H1 (cell line): Measurements from ENCODE around the gene MFAP4. TPM values are rescaled to one million over a fixed set of nuclear protein-coding genes. Genes with fewer than 3 reads are reported as not detected.
A peak's percentile ranks its signal among the peaks of the same experiment; 100 is the strongest.

ENCODE experiments used
- CTCF ChIA-PET: fragments of 300-600 bp; sonication (Branson Sonifier 250); formaldehyde crosslinking; loops from one replicate; lab custom pipeline; 2021; ENCODE audit not compliant: partially characterized antibody; lab: Charles Lee
- POLR2A ChIA-PET: fragments of 300-600 bp; sonication (Branson Sonifier 250); formaldehyde crosslinking; loops from one replicate; lab custom pipeline; 2021; ENCODE audit warnings: inconsistent platforms; ENCODE audit not compliant: partially characterized antibody; lab: Charles Lee
- DNase-seq, 2 experiments: peaks; one replicate each; pipeline versions ENCODE4 v3.0.0 to v3.0.0-alpha.2; 2010 to 2022; ENCODE audit warnings: low spot score in 2 of 2, low read depth in 1 of 2, mixed read lengths in 1 of 2
- FAIRE-seq: peaks from 2 replicates; lab custom pipeline; 2011; peaks lifted over from hg19 to GRCh38; lab: Jason Lieb, UNC
- H2AFZ ChIP-seq: 2 replicates; pipeline ENCODE4 v1.8.1; 2012; ENCODE audit warnings: low read length, inconsistent platforms
- H2AK5ac ChIP-seq: 2 replicates; pipeline ENCODE4 v1.6.1; 2013; ENCODE audit warnings: low read depth, low read length
- H2BK120ac ChIP-seq: replicated peaks from 2 replicates; pipeline ENCODE3; 2013; ENCODE audit warnings: low read depth, low read length, inconsistent platforms
- H2BK12ac ChIP-seq: 2 replicates; pipeline ENCODE4 v1.6.1; 2013; ENCODE audit warnings: low read depth, low read length
- H2BK15ac ChIP-seq: 2 replicates; pipeline ENCODE4 v1.6.1; 2013; ENCODE audit warnings: low read length
- H2BK20ac ChIP-seq: 2 replicates; pipeline ENCODE4 v1.6.1; 2013; ENCODE audit warnings: low read length
- H2BK5ac ChIP-seq: 2 replicates; pipeline ENCODE4 v1.6.1; 2013; ENCODE audit warnings: low read depth, low read length
- H3K14ac ChIP-seq: 2 replicates; pipeline ENCODE4 v1.6.1; 2013; ENCODE audit warnings: inconsistent platforms; ENCODE audit not compliant: insufficient read length
- H3K18ac ChIP-seq: 2 replicates; pipeline ENCODE4 v1.6.1; 2013; ENCODE audit warnings: low read length; ENCODE audit errors: extremely low read depth
- H3K23ac ChIP-seq: 2 replicates; pipeline ENCODE4 v1.6.1; 2013; ENCODE audit warnings: inconsistent platforms; ENCODE audit not compliant: insufficient read length
- H3K23me2 ChIP-seq: 2 replicates; pipeline ENCODE4 v1.6.1; 2013; ENCODE audit warnings: low read depth, low read length
- H3K27ac ChIP-seq: 2 replicates; pipeline ENCODE4 v1.6.1; 2011; ENCODE audit warnings: low read depth, low read length, inconsistent platforms
- H3K27me3 ChIP-seq, 4 experiments: replicated peaks in 1 of 4; 1 replicate in 1 of 4; 2 replicates in 3 of 4; pipeline versions ENCODE4 v1.6.1 to v1.8.1; 2011 to 2013; ENCODE audit warnings: low read length in 3 of 4, mild to moderate bottlenecking in 3 of 4, inconsistent platforms in 2 of 4, mixed read lengths in 2 of 4, moderate library complexity in 1 of 4; ENCODE audit not compliant: control insufficient read depth in 3 of 4, insufficient read depth in 3 of 4; ENCODE audit errors: extremely low read depth in 1 of 4
- H3K36me3 ChIP-seq, 4 experiments: 2 replicates each; pipeline versions ENCODE4 v1.6.1 to v1.8.1; 2011 to 2013; ENCODE audit warnings: mild to moderate bottlenecking in 4 of 4, low read length in 3 of 4, moderate library complexity in 2 of 4, control low read depth in 1 of 4, inconsistent platforms in 1 of 4; ENCODE audit not compliant: insufficient read depth in 4 of 4, control insufficient read depth in 2 of 4
- H3K4ac ChIP-seq: replicated peaks from 2 replicates; pipeline ENCODE3; 2013; ENCODE audit warnings: low read length, low read depth, mixed read lengths, inconsistent platforms; ENCODE audit not compliant: insufficient read length
- H3K4me1 ChIP-seq, 4 experiments: replicated peaks in 1 of 4; 1 replicate in 1 of 4; 2 replicates in 3 of 4; pipeline versions ENCODE4 v1.6.1 to v1.8.1; 2011 to 2013; ENCODE audit warnings: low read length in 3 of 4, inconsistent platforms in 2 of 4, mixed read lengths in 1 of 4; ENCODE audit not compliant: insufficient read depth in 4 of 4, control insufficient read depth in 3 of 4
- H3K4me2 ChIP-seq, 2 experiments: 2 replicates each; pipeline versions ENCODE4 v1.6.1 to v1.8.1; 2011 to 2013; ENCODE audit warnings: low read depth in 2 of 2, low read length in 2 of 2, control low read depth in 1 of 2, inconsistent platforms in 1 of 2, mild to moderate bottlenecking in 1 of 2; ENCODE audit not compliant: insufficient read depth in 1 of 2
- H3K4me3 ChIP-seq, 4 experiments: fragments of 200-600, 300-600 bp in 1 of 4; sonication (generic), shearing (Covaris generic), sonication (Bioruptor Twin) in 1 of 4; 2 replicates each; pipeline versions ENCODE4 v1.5.1 to v1.8.1; 2011 to 2016; ENCODE audit warnings: low read length in 4 of 4, low read depth in 3 of 4, control low read depth in 2 of 4, inconsistent platforms in 2 of 4, mild to moderate bottlenecking in 2 of 4, mixed read lengths in 1 of 4, moderate library complexity in 1 of 4; ENCODE audit not compliant: insufficient read depth in 2 of 4; ENCODE audit errors: extremely low read depth in 1 of 4
- H3K56ac ChIP-seq: replicated peaks from 2 replicates; pipeline ENCODE3; 2013; ENCODE audit warnings: low read depth, mild to moderate bottlenecking, mixed read lengths, low read length, inconsistent platforms; ENCODE audit not compliant: insufficient read length
- H3K79me1 ChIP-seq: 2 replicates; pipeline ENCODE4 v1.6.1; 2013; ENCODE audit warnings: low read depth, low read length, control low read depth
- H3K79me2 ChIP-seq, 2 experiments: 2 replicates each; pipeline versions ENCODE4 v1.6.1 to v1.8.1; 2012 to 2013; ENCODE audit warnings: low read length in 2 of 2, mild to moderate bottlenecking in 2 of 2, inconsistent platforms in 1 of 2; ENCODE audit not compliant: insufficient read depth in 2 of 2, control insufficient read depth in 1 of 2
- H3K9ac ChIP-seq, 4 experiments: replicated peaks in 1 of 4; 1 replicate in 1 of 4; 2 replicates in 3 of 4; pipeline versions ENCODE4 v1.6.1 to v1.8.1; 2011 to 2013; ENCODE audit warnings: low read depth in 3 of 4, low read length in 3 of 4, control low read depth in 2 of 4, mild to moderate bottlenecking in 2 of 4, moderate library complexity in 2 of 4, inconsistent platforms in 1 of 4; ENCODE audit errors: extremely low read depth in 1 of 4
- H3K9me3 ChIP-seq, 2 experiments: 2 replicates each; pipeline versions ENCODE4 v1.6.1 to v1.8.1; 2012 to 2013; ENCODE audit warnings: mild to moderate bottlenecking in 2 of 2, moderate library complexity in 2 of 2, control low read depth in 1 of 2, inconsistent platforms in 1 of 2, low read depth in 1 of 2, low read length in 1 of 2, mixed read lengths in 1 of 2; ENCODE audit not compliant: insufficient read depth in 2 of 2
- H4K20me1 ChIP-seq, 2 experiments: replicated peaks in 1 of 2; 2 replicates each; pipeline versions ENCODE3 to v1.8.1; 2011 to 2013; ENCODE audit warnings: inconsistent platforms in 2 of 2, low read length in 2 of 2, mild to moderate bottlenecking in 1 of 2; ENCODE audit not compliant: insufficient read depth in 2 of 2, control insufficient read depth in 1 of 2
- H4K5ac ChIP-seq: 2 replicates; pipeline ENCODE4 v1.6.1; 2013; ENCODE audit warnings: low read length, low read depth, mixed read lengths, inconsistent platforms; ENCODE audit not compliant: insufficient read length
- H4K8ac ChIP-seq: 2 replicates; pipeline ENCODE4 v1.8.0; 2013; ENCODE audit warnings: mild to moderate bottlenecking, moderate library complexity, low read length, inconsistent platforms; ENCODE audit not compliant: insufficient read depth; ENCODE audit errors: extremely low read depth
- H4K91ac ChIP-seq: replicated peaks from 2 replicates; pipeline ENCODE3; 2013; ENCODE audit warnings: low read length, mixed read lengths, inconsistent platforms; ENCODE audit not compliant: insufficient read length
- ASH2L ChIP-seq: fragments of 200-600, 300-600 bp; sonication (generic); IDR thresholded peaks from one replicate; pipeline ENCODE4 v1.7.1; 2017; ENCODE audit warnings: low read length
- CHD1 ChIP-seq: IDR thresholded peaks from 2 replicates; pipeline ENCODE4 v1.6.1; 2012; ENCODE audit warnings: low read depth, low read length, improper control_type of control experiment
- CTBP2 ChIP-seq: IDR thresholded peaks from 2 replicates; pipeline ENCODE4 v1.7.0; 2011; ENCODE audit warnings: borderline replicate concordance, mild to moderate bottlenecking, moderate library complexity, mixed read lengths, low read length; ENCODE audit not compliant: insufficient read depth, insufficient read length
- GTF2F1 ChIP-seq: IDR thresholded peaks from 2 replicates; pipeline ENCODE4 v1.6.1; 2012; ENCODE audit warnings: low read depth, low read length, improper control_type of control experiment, borderline replicate concordance
- KDM1A ChIP-seq: fragments of 200-600, 300-600 bp; sonication (generic); IDR thresholded peaks from 2 replicates; pipeline ENCODE4 v1.7.1; 2016; ENCODE audit warnings: mild to moderate bottlenecking, low read length, borderline replicate concordance
- KDM4A ChIP-seq: IDR thresholded peaks from one replicate; pipeline ENCODE4 v1.7.1; 2012; ENCODE audit warnings: low read depth, mild to moderate bottlenecking, moderate library complexity, low read length, inconsistent platforms; ENCODE audit not compliant: severe bottlenecking
- MAFK ChIP-seq: IDR thresholded peaks from 2 replicates; pipeline ENCODE4 v1.6.1; 2012; ENCODE audit warnings: low read depth, mild to moderate bottlenecking, improper control_type of control experiment, low read length
- PHF8 ChIP-seq: fragments of 200-600 bp; sonication (generic); conservative IDR thresholded peaks from 2 replicates; pipeline ENCODE4 v1.7.1; 2012; ENCODE audit warnings: low read depth, mild to moderate bottlenecking, inconsistent platforms, low read length, moderate library complexity
- POLR2A ChIP-seq, 2 experiments: IDR thresholded peaks; 1 replicate in 1 of 2; 2 replicates in 1 of 2; pipeline ENCODE4 v1.6.1; 2011; ENCODE audit warnings: low read depth in 2 of 2, low read length in 2 of 2, mild to moderate bottlenecking in 2 of 2; ENCODE audit errors: control extremely low read depth in 1 of 2
- RAD21 ChIP-seq, 2 experiments: IDR thresholded peaks in 1 of 2; conservative IDR thresholded peaks in 1 of 2; 2 replicates each; pipeline ENCODE4 v1.6.1; 2011; ENCODE audit warnings: low read depth in 2 of 2, low read length in 2 of 2, improper control_type of control experiment in 1 of 2, inconsistent platforms in 1 of 2, mild to moderate bottlenecking in 1 of 2, moderate library complexity in 1 of 2
- TAF1 ChIP-seq: IDR thresholded peaks from 2 replicates; pipeline ENCODE4 v1.6.1; 2011; ENCODE audit warnings: mild to moderate bottlenecking, low read depth, low read length
- USF2 ChIP-seq: IDR thresholded peaks from 2 replicates; pipeline ENCODE4 v1.6.1; 2011; ENCODE audit warnings: low read length, improper control_type of control experiment
- WGBS, 2 experiments: shearing (Covaris generic) in 1 of 2; methylation state at CpG; one replicate each; pipeline versions ENCODE4 v1.1.6 to v1.1.7; 2013 to 2015; ENCODE audit warnings: low lambda C conversion rate in 2 of 2, mixed read lengths in 2 of 2, inconsistent platforms in 1 of 2, low coverage in 1 of 2, missing lambda C conversion rate in 1 of 2; ENCODE audit not compliant: insufficient replicate concordance in 2 of 2, insufficient coverage in 1 of 2, insufficient read length in 1 of 2; ENCODE audit errors: extremely low coverage in 1 of 2, missing lambda C conversion rate in 1 of 2; 5-methylcytosine and 5-hydroxymethylcytosine counted together
- polyA plus RNA-seq, 7 experiments: library from polyadenylated mRNA; depleted of rRNA in 3 of 7; stranded (reverse) in 5 of 7; unstranded in 2 of 7; fragments of >200 nt in 5 of 7; fragments of 200-250 nt in 2 of 7; gene quantifications; 1 replicate in 5 of 7; 2 replicates in 1 of 7; 4 replicates in 1 of 7; pipeline versions ENCODE4 v1.2.1 to v1.2.3, GENCODE V29; 2011 to 2013; ENCODE audit warnings: missing spikeins in 2 of 7, mixed read lengths in 2 of 7
- total RNA-seq: library from RNA; stranded (reverse); fragmentation: NEBNext Ultra II Directional; extraction: Animal tissue kit (Norgen Biotek cat#: 25700); gene quantifications from 2 replicates; pipeline ENCODE4 v1.2.1, GENCODE V29; 2021

MFAP4 gene
- total and polyA plus RNA-seq, 2 of the 8 experiments (the other 6 are each of a cell fraction or from before 2014, with no cell fraction given) = 3.1 to 3.6 TPM

DNA sequence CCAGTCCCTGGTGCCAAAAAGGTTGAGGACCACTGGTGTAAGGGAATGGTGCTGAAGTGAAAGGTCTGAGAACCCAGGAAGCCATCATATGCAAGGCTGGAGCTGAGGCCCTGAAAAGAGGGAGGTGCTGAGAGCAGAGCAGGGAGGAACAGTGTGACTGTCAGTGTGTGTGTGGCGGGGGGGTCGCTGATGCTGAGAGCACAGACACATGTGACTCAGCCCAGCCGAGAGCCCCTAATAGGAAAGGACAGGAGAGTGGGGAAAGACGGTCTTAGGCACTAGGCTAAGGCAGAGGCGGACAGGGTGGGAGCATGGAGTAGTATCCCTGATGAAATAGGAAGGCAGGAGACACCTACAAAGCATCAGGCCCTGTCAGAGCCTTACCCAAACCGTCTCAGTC, 25.7 kb downstream of the MFAP4 start:
- no peak overlapping the region; the same call in 1 of the 2 replicates for H3K18ac ChIP-seq
- FAIRE-seq (no peak), DNase-seq (no peak)
- H2BK15ac ChIP-seq = no peak overlapping the region
- H3K27me3 ChIP-seq = no peaks in the 10 kb centered on the region; a peak in 1 of 7 replicates
- no peak overlapping the region for H2BK120ac ChIP-seq
- no peak overlapping the region for H2BK5ac ChIP-seq
- no peak overlapping the region for H3K56ac ChIP-seq
- no peak overlapping the region for H4K91ac ChIP-seq
- TF ChIP-seq POLR2A (IDR thresholded peaks at IDR 0.05; ENCODE audit: control extremely low read depth in 1 of 2, low read depth in 2 of 2, low read length in 2 of 2) = no peak
- no peak for TF ChIP-seq TAF1
- TF ChIP-seq KDM1A = no peak
- no peak for TF ChIP-seq RAD21 (IDR thresholded peaks at IDR 0.05 in 1 of 2, conservative IDR thresholded peaks at IDR 0.05 in 1 of 2; ENCODE audit: low read depth in 2 of 2, low read length in 2 of 2)
- no peak for TF ChIP-seq MAFK
- TF ChIP-seq ASH2L = no peak
- TF ChIP-seq CHD1 = no peak
- TF ChIP-seq KDM4A = no peak
- TF ChIP-seq GTF2F1 = no peak
- no peak for TF ChIP-seq CTBP2
- TF ChIP-seq PHF8 = no peak
- no peak for TF ChIP-seq USF2
- 89% methylated on average over 5 of the region's 6 CpGs; no CpG with 5 or more reads in 1 of the 2 experiments for WGBS, 2 experiments
- H3K23me2 ChIP-seq = peaks cover 6% of the 10 kb centered on the region; the same call in 1 of the 2 replicates
- ChIA-PET CTCF (interaction anchor here (0.7 to 6.7 kb wide), 3 partner anchors 9 to 87 kb away, joined by 3 to 66 read pairs (median 4); no protein-coding TSS in a partner anchor), POLR2A (interaction anchor here (1.1 to 6.2 kb wide), 4 partner anchors 15 to 48 kb away, joined by 3 to 32 read pairs (median 4); partner anchors contain the start of gene MAPK7)
- H3K9ac ChIP-seq = no peak overlapping the region
- peaks cover 2% of the 10 kb centered on the region; the same call in 1 of the 2 replicates for H3K79me1 ChIP-seq
- H2AK5ac ChIP-seq = no peak overlapping the region; the same call in 1 of the 2 replicates
- peaks cover 0 to 9% (median 3%) of the 10 kb centered on the region in 4 experiments; a peak in 4 of 7 replicates for H3K4me1 ChIP-seq
- H2BK20ac ChIP-seq = no peak overlapping the region
- H2BK12ac ChIP-seq = no peak overlapping the region
- H3K79me2 ChIP-seq = no peaks in the 10 kb centered on the region
- no peak overlapping the region for H3K14ac ChIP-seq
- H3K9me3 ChIP-seq = no peaks in the 10 kb centered on the region
- peaks cover 0 to 4% of the 10 kb centered on the region in 2 experiments for H4K20me1 ChIP-seq
- peak overlapping the region; percentile 20 to 85; a peak in 3 of 4 replicates for H3K4me2 ChIP-seq
- H3K4me3 ChIP-seq = peak overlapping the region in 1 of 4 experiments; percentile 93; a peak in 1 of 8 replicates
- no peak overlapping the region for H3K27ac ChIP-seq
- H3K4ac ChIP-seq = no peak overlapping the region
- H4K5ac ChIP-seq = no peak overlapping the region
- H4K8ac ChIP-seq = no peak overlapping the region; the same call in 1 of the 2 replicates
- H2AFZ ChIP-seq = no peak overlapping the region
- H3K36me3 ChIP-seq = peaks cover 0 to 7% (median 0%) of the 10 kb centered on the region in 4 experiments; a peak in 1 of 8 replicates
- H3K23ac ChIP-seq = no peak overlapping the region
